Heart left ventricle (tissue), 16 donors: ENCODE measurements around the gene STX8. TPM values are rescaled to one million over a fixed set of nuclear protein-coding genes. Genes with fewer than 3 reads are reported as not detected.

Experiments
- ATAC-seq, 4 donors: fragments of 200-7000 bp; cut with Tn5 transposase; one replicate each; pipeline ENCODE4 v1.9.1; 2020 to 2022; ENCODE audit warnings: moderate library complexity in 4 of 4, mild to moderate bottlenecking in 3 of 4, moderate number of reproducible peaks in 1 of 4
- DNase-seq, 5 donors: peaks; one replicate each; pipeline ENCODE4 v3.0.0-alpha.2; 2020
- H3K27ac ChIP-seq, 12 donors: fragments of 200-600 bp; sonication (generic) in 4 of 12; one replicate each; pipeline versions ENCODE4 v1.5.0 to v1.8.0; 2016 to 2022; ENCODE audit warnings: mild to moderate bottlenecking in 2 of 12
- H3K27me3 ChIP-seq, 9 donors: fragments of 200-600 bp; sonication (generic) in 2 of 9; one replicate each; pipeline versions ENCODE4 v1.5.1 to v1.8.0; 2016 to 2022; ENCODE audit warnings: mild to moderate bottlenecking in 3 of 9
- H3K36me3 ChIP-seq, 9 donors: fragments of 200-600 bp; sonication (generic) in 2 of 9; one replicate each; pipeline versions ENCODE4 v1.5.0 to v1.8.0; 2018 to 2022; ENCODE audit warnings: mild to moderate bottlenecking in 2 of 9
- H3K4me1 ChIP-seq, 12 donors: fragments of 200-600 bp; sonication (generic) in 4 of 12; one replicate each; pipeline versions ENCODE4 v1.5.0 to v1.8.0; 2016 to 2022; ENCODE audit warnings: mild to moderate bottlenecking in 3 of 12
- H3K4me3 ChIP-seq, 12 donors: fragments of 200-600 bp; sonication (generic) in 4 of 12; one replicate each; pipeline versions ENCODE4 v1.5.0 to v1.8.0; 2017 to 2022; ENCODE audit warnings: mild to moderate bottlenecking in 9 of 12, moderate library complexity in 4 of 12
- H3K9me3 ChIP-seq, 12 donors: fragments of 200-600 bp; sonication (generic) in 4 of 12; one replicate each; pipeline versions ENCODE4 v1.5.0 to v1.8.0; 2016 to 2022; ENCODE audit warnings: mild to moderate bottlenecking in 1 of 12
- POLR2A ChIP-seq, 2 donors: fragments of 450-650 bp; IDR thresholded peaks; one replicate each; pipeline ENCODE4 v1.6.1; 2017; ENCODE audit warnings: antibody characterized with exemption in 2 of 2, mild to moderate bottlenecking in 2 of 2, moderate library complexity in 2 of 2
- WGBS, 4 donors: extraction: QIAGEN DNeasy Blood & Tissue Kit in 2 of 4; methylation state at CpG; one replicate each; pipeline versions ENCODE4 v1.1.5 to v1.1.7; 2013 to 2018; 5-methylcytosine and 5-hydroxymethylcytosine counted together
- intact Hi-C, 10 donors: fragments of 100-400 bp; cut with DNase I; formaldehyde crosslinking; loops; one replicate each; pipeline versions ENCODE4 v1.11.1 to v1.14.2; 2022
- polyA plus RNA-seq, 2 donors: library from polyadenylated mRNA; stranded (reverse); fragments of 200-250 nt; gene quantifications; one replicate each; pipeline ENCODE4 v1.2.3, GENCODE V29; 2013
- total RNA-seq, 9 donors: library from RNA; depleted of rRNA in 2 of 9; stranded (reverse); fragments of >200 nt in 2 of 9; fragmentation: NEBNext Ultra II Directional in 3 of 9; extraction: Animal tissue kit (Norgen Biotek cat#: 25700) in 3 of 9; gene quantifications; one replicate each; pipeline versions ENCODE4 v1.1.0 to v1.2.4, GENCODE V29; 2016 to 2023
- TF ChIP-seq, protein P1 (sequence below), 12 donors: fragments of 200-600 bp; sonication (generic) in 4 of 12; IDR thresholded peaks; one replicate each; pipeline versions ENCODE4 v1.5.0 to v1.8.0; 2018 to 2022; ENCODE audit warnings: antibody characterized with exemption in 12 of 12, mild to moderate bottlenecking in 5 of 12
- donor health status: ischemic (EF 13 %, LVEDD 7.1; RV severe dilation, severe dysfunction).
- donor health status: healthy with polysubstance abuse.
- donor health status: DM: no; HTN: yes; CAD: no.
- donor health status: DM: no; HTN: no; CAD: no.
- donor health status: ischemic (EF 25% LVEDD 6.9; RV normal size, moderate dysfunction).
- donor health status: ischemic (EF 25% LVEDD 5.7; RV mildly dilated, moderate dysfunction).
- donor health status: healthy.
- donor health status: DM: yes; HTN: yes; CAD: no.
- donor health status: ischemic (EF 35%, LVEDD 5.7; RV mildly dilated, moderate dysfunction).
- donor health status: nonischemic (EF 11% LVEDD 7.7; RV severe dilation, severe dysfunction).
- donor health status: DM: yes; HTN: yes; CAD: no.
- donor health status: PGD.
- donor health status: ischemic (EF 29% LVEDD 5.4; RV normal size, mild dysfunction).
- donor health status: nonischemic (EF 23%, LVEDD 6.1; RV moderate dilation, normal function).

Gene STX8
- total and polyA plus RNA-seq, 11 donors: 43.2 to 86.0 (median 62.3) TPM

DNA sequence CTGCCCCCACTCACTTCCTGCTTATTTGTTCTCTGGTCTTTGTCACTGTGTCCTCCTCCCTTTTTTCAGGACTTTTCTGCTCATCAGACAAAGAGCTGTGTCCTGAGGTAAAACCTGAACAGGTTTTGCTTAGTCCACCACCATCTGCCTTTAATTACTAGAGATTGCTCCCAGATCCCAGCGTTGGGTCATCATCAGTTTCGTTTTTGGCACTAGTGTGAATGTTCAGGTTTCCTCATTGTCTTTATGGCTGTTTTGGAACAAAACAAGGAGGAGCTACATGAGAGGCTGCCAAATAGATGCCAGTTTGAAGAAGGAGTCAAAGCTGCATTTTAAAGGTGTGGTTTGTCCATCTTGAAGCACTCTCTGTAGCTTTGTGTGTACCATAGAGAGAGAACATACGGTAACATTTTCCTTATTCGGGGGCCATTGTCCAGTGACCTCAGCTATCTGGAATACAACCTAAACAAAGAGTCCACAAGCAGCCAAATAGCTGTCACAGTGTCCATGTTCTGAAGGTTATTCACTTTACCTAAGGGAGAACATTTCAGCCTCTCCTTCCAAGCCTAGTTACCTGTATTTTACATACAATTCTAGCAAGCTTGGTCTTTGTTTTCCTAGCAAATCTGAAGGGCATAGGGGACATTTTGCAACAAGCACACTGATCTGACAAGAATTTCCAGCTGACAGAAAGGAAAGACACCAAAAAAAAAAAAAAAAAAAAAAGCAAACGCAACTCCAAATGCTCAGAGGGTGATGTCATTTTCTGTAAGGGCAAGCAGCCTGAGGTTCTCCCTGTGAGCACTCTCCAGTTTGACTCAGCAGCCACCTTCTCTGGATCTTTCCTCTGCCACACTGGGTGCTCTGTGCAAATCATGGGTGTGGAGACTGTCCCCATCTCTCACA, 358.2 kb downstream of the STX8 start:
- ATAC-seq (peak in 3 of 4 donors; percentile 48 to 79 (median 57)), DNase-seq (peak in 1 of 5 donors; percentile 15)
- Histone ChIP-seq H3K27me3 (no peaks in the 10 kb centered on the region), H3K4me1 (peaks cover 0 to 11% (median 2%) of the 10 kb centered on the region in 12 donors), H3K9me3 (peaks cover 0 to 18% (median 10%) of the 10 kb centered on the region in 12 donors), H3K4me3 (no peak overlapping the region), H3K36me3 (no peaks in the 10 kb centered on the region), H3K27ac (peak overlapping the region in 4 of 12 donors; percentile 6 to 66 (median 20))
- no peak for TF ChIP-seq POLR2A (IDR thresholded peaks at IDR 0.05)
- TF ChIP-seq, protein P1, sequence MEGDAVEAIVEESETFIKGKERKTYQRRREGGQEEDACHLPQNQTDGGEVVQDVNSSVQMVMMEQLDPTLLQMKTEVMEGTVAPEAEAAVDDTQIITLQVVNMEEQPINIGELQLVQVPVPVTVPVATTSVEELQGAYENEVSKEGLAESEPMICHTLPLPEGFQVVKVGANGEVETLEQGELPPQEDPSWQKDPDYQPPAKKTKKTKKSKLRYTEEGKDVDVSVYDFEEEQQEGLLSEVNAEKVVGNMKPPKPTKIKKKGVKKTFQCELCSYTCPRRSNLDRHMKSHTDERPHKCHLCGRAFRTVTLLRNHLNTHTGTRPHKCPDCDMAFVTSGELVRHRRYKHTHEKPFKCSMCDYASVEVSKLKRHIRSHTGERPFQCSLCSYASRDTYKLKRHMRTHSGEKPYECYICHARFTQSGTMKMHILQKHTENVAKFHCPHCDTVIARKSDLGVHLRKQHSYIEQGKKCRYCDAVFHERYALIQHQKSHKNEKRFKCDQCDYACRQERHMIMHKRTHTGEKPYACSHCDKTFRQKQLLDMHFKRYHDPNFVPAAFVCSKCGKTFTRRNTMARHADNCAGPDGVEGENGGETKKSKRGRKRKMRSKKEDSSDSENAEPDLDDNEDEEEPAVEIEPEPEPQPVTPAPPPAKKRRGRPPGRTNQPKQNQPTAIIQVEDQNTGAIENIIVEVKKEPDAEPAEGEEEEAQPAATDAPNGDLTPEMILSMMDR (IDR thresholded peaks at IDR 0.05): no peak
- WGBS, 4 donors: 42 to 51% (median 43%) methylated on average over 5 of the region's 5 CpGs
- intact Hi-C loops: no loop called here

- intact Hi-C loops: no loop called here
- H3K4me3 ChIP-seq: no peak overlapping the region
- H3K27ac ChIP-seq: no peak overlapping the region
- no peaks in the 10 kb centered on the region for H3K36me3 ChIP-seq
- H3K9me3 ChIP-seq: peaks cover 0 to 18% (median 10%) of the 10 kb centered on the region in 12 donors
- H3K4me1 ChIP-seq: peaks cover 0 to 11% (median 2%) of the 10 kb centered on the region in 12 donors
- TF ChIP-seq, protein P1 (IDR thresholded peaks at IDR 0.05): no peak
- no peak for TF ChIP-seq POLR2A (IDR thresholded peaks at IDR 0.05)
- H3K27me3 ChIP-seq: no peaks in the 10 kb centered on the region
- no peak for DNase-seq
- no peak for ATAC-seq
These were observed 360.2 kb downstream of the STX8 start for GRCh38 chr17:9215465-9215864.

- peaks cover 0 to 18% (median 10%) of the 10 kb centered on the region in 12 donors for H3K9me3 ChIP-seq
- WGBS, 4 donors: 71 to 85% (median 84%) methylated on average over 3 of the region's 3 CpGs
- H3K4me1 ChIP-seq: peaks cover 0 to 11% (median 2%) of the 10 kb centered on the region in 12 donors
- DNase-seq: no peak
- intact Hi-C loops: no loop called here
- H3K27ac ChIP-seq: no peak overlapping the region
- no peak for ATAC-seq
- no peaks in the 10 kb centered on the region for H3K27me3 ChIP-seq
- H3K4me3 ChIP-seq: no peak overlapping the region
- TF ChIP-seq POLR2A (IDR thresholded peaks at IDR 0.05): no peak
- TF ChIP-seq, protein P1 (IDR thresholded peaks at IDR 0.05): no peak
- H3K36me3 ChIP-seq: no peaks in the 10 kb centered on the region
These were observed 362.3 kb downstream of the STX8 start for GRCh38 chr17:9213303-9213640.
